HuH-7 (cell line): ENCODE results near the gene PLXNA2.

Source experiments
- DNase-seq: peaks from one replicate; pipeline ENCODE4 v3.0.0; 2011; ENCODE audit warnings: low spot score

The PLXNA2 gene

DNA sequence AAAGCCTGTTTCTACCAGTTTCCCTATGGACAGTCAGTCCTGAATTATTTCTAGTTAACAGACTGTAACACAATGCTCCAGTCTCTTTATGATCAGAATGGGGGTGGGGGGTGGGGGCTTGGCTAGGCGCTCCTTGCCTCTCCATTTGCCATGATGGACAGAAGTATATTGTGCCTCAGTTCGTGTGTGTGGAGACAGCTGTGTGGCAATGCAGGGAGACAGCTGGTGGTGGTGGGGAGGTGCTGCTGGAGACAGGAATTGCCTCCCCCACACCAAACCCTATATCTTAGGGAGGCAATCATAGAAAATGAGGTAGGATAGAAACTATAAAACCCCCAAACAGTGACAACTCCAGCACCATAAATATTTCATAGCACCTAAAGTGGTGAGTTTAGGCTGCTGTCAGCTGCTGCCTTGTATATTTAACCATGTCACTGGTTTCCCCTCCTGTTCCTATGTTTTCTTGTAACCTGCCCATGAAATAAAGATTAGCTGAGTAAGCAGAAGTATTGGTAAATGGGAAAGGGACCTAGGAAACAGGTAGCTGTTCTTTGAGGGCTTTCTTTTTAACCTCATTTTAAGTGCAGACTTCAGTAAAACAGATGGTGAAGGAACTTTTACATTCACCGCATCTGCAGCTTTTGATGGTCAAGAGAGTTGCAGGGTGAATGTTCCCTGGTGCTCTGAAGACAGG is 3.4 kb downstream of the PLXNA2 start:
- DNase-seq, result no peak

DNA sequence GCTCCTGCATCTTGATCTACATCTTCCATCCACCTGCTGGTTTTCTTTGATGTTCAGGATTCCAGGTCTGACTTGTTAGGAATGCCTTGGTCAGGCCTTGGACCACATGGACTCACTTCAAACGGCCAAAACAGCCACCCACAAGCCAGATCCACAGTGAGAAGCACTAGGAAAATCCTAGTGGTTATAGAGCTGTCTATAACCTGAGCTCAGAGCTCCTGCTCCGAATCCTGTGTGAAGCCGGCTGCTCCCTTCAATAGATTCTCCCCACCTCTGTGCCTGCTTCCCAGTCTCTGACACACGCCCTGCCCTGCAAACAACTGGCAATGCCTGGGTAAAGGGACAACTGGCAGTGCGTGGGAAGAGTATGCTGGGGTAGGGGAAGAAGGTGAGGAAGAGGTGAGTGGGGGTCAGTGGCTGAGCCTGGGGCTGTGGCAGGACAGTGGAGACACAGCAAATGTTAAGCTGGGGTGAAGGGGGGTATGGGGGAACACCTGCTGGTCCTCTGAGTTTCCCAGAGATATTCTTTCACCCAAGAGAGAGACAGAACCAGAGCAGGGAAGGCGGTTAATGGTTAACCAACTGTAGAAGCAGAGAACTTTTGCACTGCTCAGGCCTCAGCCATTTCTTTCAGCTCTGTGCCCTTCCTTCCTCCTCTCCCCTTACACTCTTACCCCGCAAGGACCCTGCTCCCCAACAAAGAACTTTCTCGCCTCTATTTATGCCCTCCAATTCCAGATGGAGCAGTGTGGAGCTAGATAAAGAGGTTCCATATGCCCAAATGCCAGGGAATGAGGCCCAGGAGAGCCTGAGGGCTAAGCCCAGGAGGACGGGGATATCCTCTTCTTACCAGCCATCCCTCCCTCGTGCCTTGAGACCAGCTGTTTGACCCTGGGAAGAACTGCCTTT is 4.5 kb downstream of the PLXNA2 start:
- DNase-seq, result peak; percentile 33

DNA sequence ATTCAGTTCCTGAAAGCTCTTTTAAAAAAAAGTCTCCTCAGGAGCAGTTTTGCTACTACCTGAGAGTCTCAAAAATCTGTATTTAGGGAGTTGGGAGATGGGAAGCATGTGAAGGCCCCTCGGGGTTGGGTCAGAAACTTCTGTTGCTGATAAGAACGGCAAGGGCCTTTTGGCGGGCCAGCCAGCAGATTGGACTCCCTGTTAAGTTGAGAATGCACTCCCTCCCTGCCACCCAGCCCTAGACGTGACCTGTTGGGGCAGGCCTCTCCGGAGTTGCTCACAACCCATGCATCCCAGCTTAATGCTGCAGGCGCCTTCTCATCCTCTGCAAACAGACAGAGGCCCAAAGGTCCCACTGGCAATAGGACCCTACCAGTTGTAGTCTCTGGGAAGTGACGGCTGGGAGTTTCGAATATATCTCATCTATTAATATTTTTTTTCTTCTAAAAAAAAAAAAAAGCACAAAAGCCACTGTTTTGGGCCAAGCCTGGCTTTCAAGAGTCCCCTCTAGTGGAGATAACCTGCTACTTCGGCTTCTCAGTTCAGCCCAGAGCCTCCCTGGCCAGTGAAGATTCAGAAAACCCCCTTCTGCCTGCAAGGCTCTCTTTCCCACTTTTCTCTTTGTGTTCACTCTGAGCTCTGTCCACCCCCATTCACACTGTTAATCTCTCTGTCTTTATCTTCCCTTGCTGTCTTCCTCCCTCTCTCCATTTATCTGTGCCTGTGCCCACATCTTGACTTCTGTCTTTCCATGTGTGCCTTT is 5.3 kb downstream of the PLXNA2 start:
- peak; percentile 59 for DNase-seq

DNA sequence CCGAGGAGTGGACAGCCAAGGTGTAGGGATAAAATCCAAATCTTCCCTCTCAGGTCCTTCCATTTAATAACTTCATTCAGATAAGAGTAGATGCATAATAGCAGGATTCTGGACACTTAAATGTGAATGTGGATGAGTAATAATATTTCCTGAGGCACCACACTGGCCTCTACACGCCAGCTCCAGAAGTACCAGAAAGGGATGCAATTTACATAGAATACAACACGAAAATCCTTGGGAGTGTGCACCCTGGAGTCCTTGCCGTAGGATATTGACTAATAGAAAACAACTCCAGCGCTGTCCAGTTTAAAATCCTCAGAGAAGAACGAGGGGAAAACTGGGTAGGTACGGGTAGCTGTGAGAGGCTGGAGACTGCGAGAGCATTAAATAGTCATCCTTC is 6.9 kb downstream of the PLXNA2 start:
- no peak for DNase-seq

DNA sequence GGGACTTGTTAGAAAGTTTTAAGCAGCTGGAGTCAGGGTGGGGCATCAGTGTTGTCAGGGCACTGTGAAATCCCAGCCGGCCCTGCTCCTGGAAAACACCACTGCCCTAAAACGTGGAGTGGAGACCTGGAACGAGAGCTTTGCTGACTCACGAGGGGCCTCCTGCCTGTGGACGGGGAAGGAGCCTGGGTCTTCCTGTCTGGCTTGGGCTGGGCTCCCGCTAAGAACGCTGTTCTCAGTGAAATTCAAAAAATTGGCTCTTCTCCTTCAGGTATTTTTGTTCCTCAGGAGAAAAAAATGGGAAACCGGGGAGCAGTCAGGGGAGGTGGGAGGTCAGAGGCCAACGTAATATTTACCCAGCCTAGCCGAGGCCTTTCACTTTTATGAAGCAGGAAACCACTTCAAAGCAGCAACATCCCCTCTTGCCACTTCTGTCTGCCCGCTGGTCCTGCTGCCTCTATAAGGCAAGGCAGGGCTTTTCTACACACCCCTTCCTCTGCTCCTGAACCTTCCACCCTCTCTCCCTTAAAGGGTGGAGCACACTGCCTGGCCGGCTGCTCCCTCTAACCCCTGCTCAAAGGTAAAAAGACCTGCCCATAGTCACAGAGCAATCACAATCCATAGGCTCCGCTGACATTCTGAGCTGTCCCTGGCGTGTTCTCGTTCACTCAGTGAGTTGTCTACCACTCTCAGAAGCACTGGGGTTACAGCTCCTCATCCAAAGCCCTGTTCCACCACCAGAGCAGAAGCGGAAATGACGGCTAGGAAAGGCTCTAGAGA is 8.0 kb downstream of the PLXNA2 start:
- peak; percentile 26 for DNase-seq

DNA sequence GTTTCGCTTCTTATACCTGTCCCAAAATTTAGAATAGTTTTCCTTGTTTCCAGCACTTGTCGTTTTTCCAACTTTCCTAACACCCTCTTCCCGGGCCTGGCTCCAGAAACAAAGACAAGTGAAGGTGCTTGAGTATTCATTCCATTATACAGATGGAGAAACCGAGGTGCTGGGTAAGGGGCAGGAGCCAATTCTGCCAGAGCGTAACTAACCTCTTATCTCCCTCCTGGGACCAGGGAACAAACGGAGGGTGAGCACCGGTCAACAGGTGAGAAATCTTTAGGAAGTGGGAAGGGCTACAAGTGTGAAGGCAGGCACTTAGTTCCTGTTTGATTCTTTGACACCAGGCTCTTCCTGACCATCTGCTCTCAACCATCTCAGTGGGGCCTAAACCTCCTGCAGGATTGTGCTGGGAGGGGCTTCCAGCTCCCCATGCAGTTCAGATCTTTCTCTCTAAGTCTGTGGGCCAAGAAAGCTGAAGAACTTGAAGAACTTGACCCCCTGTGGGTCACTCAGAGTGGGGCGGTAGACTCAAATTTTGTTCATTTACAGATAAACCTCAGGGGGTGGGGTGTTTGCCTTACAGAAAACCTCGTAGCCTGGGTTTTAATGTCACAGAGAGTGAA is 8.7 kb downstream of the PLXNA2 start:
- DNase-seq, result no peak

DNA sequence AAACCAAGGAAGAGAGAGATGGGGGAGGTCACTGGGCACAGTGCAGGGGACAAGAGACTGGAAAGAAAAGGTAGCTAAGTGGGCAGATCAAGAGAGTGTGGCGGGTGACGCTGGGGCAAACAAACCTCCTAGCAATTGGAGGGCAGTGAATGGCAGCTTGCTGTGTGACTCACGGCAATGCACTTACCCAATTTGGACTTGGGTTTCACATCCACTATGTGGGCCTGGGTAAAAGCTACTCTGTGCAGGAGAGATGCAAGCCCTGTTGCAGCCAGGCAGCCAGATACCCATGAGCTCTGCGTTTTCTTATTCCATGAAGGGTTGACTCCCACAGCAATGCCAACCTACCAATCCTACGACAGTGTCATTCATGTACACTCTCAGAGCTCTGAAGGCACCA is 9.5 kb downstream of the PLXNA2 start:
- DNase-seq, result no peak

DNA sequence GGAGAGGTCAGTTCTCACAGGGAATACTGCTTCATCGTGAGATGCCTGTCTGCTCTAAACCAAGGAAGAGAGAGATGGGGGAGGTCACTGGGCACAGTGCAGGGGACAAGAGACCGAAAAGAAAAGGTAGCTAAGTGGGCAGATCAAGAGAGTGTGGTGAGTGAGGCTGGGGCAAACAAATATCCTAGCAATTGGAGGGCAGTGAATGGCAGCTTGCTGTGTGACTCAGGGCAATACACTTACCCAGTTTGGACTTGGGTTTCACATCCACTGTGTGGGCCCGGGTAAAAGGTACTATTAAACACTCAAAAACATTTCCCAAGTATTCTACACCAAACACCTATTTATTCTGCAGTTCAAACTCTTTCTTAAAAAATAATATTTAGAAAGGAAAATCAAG is 10.2 kb downstream of the PLXNA2 start:
- no peak for DNase-seq

DNA sequence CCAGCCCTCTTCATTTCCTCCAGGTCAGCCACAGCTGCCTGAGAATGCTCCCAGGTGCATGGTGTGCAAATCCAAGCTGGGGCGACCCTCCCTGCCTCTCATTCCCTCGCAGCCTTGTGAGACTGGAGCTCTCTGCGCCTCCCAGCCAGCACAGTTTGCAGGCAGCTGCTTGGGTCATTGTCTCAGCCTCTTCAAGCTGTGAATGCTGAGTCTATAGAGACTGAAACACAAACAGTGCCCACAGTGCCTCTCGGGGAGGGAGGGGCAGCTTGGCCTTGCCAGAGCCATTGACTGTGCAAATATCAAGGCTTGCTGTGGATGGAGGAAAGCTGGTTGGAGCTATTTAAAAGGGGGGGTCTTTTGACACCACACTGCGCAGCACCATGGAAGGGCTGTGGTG is 10.6 kb downstream of the PLXNA2 start:
- DNase-seq, result no peak

DNA sequence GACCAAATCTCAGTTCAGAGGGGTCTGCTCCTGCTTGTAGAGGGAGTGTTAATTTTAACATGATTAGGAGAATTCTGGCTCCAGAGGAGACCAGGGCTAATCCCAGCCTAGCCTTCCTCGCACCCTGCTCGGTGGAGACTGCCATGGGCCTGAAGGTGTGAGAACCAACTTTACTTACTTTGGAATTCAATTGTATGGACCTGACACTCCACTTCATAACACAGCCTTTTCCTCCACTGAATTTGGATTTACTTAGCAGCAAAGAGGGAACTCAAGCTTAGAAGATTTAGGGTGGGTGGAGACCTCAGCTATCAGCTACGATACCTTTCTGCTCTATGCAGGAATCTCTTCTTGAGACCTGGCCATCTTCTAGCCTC is 11.5 kb downstream of the PLXNA2 start:
- DNase-seq, result no peak

DNA sequence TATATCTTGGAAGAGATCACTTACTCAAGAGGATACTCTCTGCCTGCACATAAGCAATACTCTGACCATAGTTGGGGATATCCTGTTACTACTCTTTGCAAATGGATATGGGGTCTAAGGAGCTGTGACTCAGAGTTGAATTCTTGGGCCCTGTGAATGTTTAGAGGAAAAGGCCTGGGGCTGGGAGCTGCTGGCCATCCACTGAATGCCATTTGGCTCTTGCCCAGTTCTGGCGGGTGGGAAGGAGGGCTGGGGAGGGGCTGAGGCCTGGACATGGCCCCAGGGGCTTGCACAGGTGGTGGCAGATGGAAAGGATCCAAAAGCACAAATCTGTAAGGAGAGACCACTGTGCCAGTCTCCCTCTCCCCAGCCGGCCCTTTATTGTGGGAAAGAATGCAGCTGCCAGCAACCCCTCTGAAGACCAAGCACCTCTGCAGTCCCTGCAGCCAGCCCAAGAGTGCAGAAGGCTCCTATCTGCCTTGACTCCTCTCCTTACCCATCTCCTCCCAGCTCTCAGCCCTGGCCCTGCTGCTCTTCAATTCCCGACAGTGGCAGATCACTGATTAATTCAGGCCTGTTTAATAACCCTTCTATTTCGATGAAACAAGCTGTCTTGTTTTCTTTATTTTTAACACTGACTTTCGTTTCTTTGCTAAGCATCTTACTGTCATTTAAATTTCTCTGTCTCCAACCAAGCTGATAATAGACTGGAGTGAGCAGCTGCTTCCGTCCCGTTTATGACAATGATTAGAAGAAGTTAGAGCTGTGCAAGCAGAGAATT is 12.1 kb downstream of the PLXNA2 start:
- no peak for DNase-seq

DNA sequence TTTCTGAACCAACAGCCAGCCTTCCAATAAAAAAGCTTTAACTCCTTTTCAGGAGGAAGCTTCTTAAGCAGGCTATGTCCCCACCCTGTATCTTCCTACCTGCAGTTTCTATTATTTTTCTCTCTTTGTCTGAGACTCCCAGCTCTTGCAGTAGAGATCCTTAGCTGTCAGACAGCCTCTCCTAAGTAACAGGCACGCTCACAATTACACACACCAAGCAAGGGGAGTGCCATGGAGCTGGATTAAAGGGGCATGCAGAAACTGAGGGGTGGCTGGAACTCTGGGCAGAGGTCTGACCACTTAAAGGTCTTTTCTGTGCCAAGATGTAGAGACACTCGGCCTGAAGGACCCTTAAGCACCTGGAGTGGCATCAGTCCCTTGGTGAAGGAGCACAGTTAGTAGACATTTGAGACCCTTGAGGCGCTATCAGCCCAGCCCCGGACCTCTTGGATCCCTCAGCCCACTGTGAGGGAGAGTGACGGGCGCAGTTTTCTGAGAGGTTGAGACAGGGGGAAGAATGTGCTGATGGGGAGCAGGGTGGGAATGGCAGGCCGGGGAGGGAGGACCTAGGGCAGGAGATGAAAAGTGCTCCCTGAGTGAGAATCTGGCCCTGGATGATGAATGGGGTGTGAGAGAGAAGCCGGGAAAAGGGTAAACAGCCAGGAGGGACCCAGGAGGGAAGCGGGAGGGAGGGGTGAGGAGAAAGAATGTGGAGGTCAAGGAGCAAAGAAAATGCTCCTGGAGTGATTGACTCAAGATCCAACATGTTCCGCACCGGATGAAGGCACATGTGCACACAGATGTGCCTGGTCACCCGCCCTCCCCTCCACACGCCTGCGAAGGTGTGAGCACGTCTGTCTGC is 13.3 kb downstream of the PLXNA2 start:
- DNase-seq, result no peak

DNA sequence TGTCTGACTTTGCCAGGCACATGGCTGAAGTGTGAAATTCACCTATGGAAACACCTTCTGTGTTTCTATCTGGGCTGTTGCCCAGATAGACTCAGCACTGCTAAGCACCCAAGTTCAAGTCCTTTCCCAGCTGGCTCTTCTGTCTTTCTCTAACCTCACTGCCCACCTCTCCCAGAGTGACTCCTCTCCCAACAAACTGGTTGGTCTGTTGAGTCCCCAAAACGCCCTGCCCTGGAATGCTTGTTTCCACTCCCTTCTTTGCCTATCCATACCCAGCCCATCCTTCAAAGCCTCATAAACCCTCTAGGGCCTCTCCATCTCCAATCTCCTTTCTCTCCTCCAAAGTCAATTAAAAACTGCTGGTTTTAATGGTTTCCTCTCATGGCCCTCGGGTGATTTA is 15.6 kb downstream of the PLXNA2 start:
- DNase-seq, result no peak

DNA sequence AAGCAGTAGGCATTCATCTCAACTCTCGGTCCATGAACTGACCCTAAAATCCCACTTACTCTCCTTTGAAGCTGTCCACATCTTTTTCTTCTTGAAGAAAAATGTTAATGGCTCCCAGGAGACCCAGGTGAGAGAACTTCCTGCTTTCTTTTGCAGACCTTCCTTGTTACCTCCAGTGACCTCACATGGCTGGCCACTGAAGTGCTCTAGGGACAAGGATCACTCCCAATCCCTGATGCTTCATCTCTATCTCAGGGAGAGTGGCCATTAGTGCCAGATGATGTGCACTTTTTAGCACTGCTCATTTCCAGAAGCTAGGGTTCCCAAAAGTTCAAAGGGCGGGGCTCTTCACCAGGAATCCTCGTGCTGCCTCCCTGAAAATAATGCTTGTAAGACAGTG is 16.2 kb downstream of the PLXNA2 start:
- DNase-seq, result no peak

DNA sequence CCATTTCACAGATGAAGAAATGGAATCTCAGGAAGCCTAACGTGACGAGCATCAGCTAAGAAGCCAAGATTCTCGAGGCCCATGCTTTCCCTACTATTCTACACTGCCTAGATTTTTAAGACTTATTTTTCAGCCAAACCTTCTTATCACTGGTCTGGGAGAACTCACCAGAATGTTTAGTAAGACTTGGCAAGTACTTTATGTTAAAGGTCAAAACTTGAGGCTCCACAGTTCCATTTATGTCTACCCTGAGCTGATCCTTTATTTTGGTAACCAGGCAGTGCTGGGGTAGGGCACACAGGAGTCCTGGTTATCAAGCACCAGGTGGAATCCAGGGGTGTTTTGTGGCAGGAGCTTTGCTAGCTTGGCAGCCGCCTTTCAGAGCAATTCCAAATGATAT is 16.8 kb downstream of the PLXNA2 start:
- no peak for DNase-seq

DNA sequence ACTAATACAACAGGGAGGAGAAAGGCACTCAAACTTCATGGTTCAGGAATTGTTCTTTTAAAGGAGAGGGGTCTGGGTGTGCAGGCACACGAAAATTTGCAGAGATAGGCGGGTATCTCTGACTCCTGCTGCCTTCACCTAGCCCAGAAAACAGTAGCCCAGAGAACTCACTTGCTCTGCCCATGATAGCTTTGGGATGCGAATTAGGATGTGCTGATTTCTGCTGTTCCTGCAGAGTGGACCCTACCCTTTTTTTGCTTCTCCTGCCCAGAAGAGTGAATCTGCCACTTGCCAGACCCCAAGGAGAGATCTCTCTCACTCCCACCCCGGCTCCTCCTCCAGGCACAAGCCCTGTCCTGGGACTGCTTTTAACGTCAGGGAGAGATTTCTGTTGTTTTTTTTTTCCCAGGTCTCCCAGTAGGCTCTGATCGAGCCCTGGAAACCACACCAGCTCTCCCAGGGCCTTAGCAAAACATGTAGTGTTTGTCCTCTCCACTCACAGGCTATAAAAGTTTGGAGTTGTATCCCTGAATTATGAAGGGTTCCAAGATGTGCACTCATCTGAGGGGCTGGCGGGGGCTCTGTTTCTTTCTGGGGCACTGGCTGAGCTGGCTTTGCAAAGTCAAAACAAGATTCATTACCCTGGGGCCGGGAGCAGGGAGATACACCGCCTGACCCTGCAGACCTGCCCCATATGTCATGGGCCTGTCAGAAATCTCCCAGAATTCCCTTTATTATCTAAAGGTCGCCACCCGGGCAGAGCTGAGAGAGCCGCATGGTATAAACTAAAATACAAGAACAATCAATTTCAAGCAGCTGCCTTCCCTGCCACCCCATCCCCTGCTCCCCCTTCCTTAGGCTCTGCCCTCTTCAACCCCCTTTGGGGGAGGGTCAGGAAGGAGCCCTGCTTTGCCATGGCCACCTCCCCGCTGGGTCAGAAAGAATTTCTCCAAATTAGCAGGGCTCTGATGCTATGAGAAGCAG is 17.9 kb downstream of the PLXNA2 start:
- DNase-seq, result no peak

DNA sequence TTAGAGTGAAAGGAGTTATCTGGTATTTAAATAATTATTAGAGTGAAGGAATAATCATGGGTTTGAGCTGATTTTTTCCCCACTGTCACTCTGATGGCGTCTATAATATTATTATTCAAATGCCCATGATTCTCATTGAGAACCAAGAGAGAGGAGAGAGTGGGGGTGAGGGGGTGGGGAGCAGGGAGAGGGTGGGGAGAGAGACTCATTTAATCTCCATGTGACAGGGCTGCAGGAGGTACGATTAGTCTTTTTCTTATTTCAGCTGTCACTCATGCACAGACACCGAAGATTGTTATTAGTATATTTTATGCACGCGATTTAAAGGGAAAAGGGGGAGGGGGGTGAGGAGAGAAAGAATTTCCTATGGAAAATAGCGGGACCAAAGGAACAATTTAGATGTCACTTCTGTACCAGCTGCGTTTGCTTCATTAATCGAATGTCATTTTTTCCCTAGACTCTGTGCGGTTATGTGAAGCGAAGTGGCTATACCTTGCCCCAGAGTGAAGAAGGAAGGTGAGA is 19.9 kb downstream of the PLXNA2 start:
- DNase-seq, result no peak

DNA sequence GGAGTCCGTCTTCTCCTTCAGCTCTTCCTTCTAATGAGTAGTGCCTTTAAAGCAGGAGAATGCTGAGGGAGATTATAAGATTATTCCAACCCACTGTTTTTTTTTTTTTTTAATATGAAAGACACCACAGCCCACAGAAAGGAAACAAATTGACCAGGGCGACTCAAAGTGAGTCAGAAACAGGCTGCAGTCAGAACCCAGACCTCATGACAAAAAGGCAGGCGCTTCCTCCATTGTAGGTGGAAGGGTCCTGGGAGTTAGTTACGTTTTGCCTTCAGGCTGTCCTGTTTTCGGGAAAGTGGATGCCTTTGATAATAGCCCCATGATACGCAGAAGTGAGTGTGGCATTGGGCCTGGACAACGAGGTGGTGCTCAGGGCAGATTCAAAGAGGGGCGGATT is 21.0 kb downstream of the PLXNA2 start:
- no peak for DNase-seq
